HG03025 (cell line): ENCODE results near the gene TXNDC2.

Experiments used
- ATAC-seq: cut with Tn5 transposase; IDR thresholded peaks from one replicate; pipeline ENCODE4 v1.9.1; 2021; ENCODE audit warnings: mild to moderate bottlenecking, moderate library complexity; ENCODE audit not compliant: unreplicated experiment, low FRiP score

Gene TXNDC2

DNA sequence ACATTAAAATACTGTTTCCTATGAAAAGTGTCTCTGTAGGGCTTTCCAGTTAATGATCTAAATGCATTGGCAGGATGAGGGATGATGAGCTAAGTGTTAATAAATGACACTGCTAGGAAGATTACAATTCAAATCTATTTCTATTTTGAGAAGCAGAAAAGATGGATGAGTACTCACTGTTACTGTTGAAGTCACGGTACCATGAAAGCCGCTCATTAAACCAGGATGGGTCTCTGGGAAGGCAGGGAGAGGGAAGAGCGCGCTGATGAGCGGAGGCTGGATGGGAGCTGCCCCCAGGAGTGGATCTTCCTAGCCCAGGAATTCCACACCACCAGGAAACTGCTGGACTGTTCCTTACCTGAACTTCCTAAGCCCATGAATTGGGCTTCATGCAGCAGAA is 27.1 kb upstream of the TXNDC2 start:
- ATAC-seq, result no peak

DNA sequence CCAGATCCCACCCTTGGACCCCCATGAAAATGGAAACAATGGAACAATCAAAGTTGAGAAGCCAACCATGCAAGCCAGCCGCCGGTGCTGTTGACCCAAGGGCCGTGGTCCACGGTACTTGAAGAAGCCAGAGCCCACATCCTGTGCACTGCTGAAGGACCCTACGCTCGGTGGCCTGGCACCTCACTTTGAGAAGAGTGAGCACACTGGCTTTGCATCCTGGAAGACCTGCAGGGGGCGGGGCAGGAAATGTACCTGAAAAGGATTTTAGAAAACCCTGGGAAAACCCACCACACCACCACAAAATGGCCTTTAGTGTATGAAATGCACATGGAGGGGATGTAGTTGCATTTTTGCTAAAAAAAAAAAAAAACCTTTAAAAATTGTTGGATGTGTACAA is 26.5 kb upstream of the TXNDC2 start:
- ATAC-seq, result no peak

DNA sequence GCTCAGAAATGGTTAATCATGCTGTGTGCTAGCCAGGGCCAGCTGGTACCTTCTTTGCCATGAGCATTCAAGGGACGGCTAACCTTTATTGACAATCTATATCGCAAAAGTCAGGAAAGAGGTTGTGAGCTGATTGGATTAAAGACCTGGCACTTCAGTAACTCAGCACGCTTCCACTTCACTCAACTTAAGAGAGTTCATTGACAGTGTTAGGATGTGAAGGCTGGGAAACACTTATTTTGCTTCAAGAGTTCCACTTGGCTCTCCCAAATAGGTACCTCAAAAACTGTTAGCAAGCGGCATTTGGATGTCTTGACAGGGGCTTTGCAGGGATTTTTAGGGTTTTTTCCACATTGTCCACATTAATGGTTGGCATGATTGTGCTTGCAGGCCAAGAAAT is 25.1 kb upstream of the TXNDC2 start:
- ATAC-seq, result no peak

DNA sequence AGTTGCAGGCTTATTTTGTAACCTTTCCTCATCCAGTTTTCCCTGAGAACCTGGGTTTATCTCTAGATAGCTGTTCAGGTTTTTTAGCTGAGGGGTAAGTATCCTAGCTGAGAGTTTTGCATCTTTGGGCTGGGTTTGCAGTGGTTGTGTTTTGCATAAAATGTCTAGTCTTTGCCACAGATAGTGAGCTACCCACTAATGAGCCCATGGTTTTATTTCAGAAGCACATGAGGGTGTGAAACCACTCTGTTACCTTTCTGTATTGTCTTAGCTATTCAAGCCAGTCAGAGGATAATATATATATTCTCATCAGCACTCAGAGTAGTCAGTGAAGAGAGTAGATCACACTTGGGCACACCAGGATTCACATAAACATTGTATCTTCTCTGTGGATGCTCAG is 24.6 kb upstream of the TXNDC2 start:
- ATAC-seq, result peak; percentile 41

DNA sequence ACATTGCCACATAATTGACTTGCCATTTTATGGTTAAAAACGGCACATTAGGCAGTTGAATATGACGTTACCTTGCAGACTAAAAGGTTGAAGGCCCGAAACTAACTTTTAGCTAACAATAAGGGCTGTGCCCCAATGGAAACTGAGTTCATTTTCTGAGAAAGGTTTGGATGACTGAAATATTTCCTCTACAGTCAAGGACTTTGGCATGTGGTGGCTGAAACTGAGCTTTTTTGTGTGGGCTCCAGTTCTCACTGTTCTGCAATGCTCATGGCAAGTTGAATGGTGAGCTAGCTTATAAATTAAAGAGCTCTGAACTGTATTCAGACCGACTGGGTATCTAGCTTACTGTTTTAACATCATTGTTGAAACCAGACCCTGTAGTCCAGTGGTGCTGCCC is 23.8 kb upstream of the TXNDC2 start:
- peak; percentile 71 for ATAC-seq

DNA sequence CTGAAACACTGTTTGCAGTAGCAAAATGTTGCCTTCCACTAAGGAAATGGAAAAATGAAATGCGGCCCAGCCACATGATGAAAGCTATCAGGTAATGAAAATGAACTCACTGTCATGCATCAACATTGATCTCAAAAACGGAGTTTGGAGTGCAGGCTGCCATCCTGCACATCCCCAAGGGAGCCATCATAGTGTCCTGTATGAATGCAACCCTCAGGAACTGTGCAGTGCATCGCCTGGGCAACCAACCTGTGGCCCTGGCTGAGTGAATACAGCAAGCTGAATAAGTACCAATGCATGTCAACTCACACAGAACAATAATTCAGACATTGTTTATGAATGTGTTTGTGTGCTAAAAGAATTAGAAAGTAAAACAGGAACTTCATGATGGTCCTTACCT is 23.1 kb upstream of the TXNDC2 start:
- ATAC-seq, result no peak

DNA sequence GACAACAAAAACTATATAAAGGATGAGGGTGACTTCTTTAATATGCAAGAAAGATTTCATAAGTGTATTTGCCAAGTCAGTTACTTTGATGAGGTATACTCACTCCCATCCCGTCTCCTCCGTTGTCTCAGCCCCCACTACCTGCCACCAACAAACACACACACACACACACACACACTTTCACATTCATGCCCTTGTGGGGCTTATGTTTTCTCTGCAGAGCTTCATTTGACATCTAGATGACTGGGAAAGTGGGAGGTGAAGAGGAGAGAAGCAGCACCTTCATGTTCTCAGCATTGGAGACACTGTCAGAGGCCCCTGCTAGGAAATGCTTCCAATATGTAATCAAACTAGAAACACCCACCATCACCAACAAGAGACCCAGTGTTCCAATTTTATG is 22.5 kb upstream of the TXNDC2 start:
- no peak for ATAC-seq

DNA sequence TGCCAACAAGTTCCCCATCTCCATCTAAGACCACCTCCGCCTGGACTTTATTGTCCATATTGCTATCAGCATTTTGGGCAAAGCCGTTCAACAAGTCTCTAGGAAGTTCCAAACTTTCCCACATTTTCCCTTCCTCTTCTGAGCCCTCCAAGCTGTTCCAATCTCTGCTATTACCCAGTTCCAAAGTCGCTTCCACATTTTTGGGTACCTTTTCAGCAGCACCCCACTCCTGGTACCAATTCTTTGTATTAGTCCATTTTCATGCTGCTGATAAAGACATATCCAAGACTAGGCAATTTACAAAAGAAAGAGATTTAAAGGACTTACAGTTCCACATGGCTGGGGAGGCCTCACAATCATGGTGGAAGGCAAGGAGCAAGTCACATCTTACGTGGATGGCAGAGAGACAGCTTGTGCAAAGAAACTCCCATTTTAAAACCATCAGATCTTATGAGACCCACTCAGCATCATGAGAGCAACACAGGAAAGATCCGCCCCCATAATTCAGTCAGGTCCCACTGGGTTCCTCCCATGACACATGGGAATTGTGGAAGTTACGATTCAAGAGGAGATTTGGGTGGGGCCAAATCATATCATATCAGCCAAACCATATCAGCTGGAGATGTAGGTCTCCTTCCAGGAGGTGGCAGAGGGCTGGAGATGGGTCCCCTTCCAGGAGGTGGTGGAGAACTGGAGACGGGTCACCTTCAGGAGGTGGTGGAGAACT is 19.8 kb upstream of the TXNDC2 start:
- ATAC-seq, result no peak

DNA sequence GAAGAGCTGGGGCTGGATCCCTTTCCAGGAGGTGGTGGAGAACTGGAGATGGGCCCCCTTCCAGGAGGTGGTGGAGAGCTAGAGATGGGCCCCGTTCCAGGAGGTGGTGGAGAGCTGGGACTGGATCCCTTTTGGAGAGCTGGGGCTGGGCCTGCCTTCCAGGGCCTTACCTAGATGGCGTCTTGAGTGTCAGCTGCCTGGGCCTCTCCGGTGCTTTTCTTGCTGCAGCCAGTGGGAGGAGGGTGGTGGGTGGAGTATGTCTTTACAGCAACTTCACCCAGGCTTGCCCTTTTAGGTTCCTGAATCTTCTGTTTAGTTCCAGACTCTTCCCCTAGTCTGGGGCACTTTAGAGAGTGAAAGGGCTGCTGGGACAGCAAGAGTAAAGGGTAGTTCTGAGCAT is 19.1 kb upstream of the TXNDC2 start:
- ATAC-seq, result no peak

DNA sequence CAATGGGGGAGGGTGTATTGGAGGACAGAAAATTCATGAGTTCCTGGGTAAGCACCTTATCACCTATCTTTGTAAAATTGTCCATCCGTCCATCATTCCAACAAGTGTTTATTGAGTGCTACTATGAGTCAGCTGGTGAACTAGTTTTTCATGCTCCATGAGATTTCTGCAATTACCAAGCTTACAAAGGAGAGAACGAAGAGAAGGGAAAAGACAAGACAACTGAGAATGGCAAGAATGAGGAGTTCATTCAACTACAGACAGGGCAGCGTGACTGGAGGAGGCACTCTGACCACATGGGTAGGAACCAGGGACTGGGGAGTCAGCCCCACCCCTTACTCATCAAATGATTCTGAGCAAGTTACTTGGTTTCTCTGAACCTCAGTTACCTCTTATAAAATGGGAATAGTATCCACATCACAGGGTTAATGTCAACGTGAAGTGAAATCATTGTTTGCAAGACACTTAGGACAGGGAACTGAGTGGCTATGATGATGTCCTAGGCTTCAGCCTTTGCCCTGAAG is 18.6 kb upstream of the TXNDC2 start:
- ATAC-seq, result no peak

DNA sequence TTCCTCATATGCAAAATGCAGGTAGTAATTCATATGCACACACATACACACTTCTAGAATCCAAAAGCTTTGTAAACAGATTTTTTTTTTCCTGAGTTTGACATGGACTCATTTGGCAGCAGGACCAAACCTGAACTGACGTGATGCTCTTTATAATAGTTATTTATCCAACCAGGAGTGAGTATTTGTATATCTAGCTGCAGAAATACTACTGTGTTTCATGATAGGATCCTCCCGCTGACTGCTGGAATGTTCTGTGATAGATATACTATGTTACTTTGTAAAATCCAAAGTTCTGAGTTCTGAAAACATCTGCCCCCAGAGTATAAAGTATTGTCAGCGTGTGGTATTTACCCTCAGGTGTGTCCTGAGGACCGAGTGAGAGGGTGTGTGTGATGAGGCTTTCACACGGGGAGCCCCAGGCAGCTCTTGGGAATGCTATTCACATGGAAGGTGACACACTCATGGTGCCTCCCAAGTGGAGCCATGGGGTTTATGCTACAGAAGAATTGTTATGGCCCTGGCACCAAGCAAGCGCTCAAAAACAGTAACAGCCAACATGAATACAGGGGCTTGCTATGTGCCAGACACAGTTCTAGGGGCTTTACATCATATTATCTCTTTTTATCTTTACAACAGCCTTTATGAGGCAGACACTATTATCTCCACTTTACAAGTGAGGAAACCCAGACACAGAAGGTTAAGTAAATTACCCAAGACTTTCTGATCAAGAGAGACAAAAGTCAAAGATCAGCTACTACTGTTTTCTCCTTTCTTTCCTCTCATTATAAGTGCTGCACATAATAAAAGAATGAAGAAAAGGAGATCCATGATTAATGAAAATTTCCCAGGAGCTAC is 16.7 kb upstream of the TXNDC2 start:
- ATAC-seq, result no peak

DNA sequence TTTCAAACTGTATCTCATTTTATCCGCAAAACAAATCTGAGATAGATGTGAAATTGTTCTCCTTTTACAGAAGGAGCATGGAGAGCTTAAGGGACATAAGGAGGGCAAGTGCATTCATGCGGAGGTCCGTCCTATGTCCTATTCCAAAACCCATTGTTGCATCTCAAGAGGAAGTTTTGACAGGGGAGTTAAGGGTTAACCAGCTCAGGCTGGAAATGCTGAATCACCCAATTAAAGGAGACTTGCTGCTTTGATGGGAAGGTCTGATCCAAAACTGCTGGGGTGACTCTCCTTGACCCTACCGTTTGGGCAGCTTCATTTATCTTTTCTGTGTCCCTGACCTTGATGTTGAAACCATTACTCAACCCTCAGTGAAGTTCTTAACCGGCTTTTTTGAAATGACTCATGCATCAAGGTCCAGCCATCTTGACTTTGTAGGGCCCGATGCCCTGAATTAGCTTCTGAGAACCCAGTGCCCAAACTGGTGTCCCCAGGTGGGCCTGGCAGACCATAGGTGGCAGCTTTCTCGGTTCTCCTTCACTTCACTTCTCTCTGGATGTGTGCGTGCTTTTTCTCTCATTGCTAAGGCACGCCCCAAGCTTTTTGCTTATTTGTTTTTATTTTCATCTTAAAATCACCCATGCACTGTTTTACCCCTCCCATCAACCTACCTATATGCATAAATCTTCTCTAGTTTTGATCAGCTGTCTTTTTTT is 15.9 kb upstream of the TXNDC2 start:
- peak; percentile 76 for ATAC-seq

DNA sequence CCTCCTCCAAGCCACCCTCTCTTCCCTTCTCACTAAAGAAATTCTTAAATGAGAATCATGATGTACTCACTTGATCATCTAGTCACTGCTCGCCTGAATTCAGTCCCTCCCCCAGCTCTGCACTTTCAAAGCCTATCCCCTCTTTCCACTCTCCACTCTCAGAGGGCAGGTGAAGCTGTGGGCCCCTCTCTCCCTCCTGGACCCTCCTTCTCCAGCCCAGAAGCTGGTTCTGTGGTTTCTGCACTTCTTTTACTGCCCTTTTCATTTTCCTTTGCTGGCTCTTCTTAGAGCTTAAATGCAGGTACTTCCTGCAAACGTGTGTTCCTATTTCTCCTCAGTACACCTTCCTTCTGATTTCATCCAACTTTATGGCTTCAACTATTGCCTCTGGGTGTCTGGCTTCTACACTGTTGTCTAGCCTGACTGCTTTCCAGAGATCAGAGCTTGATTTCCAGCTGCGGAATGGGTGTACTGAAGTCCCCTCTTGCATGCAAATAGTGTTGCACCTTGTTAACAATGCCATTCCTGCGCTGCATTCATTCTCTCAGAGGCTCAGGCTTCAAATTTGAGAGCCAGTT is 15.3 kb upstream of the TXNDC2 start:
- ATAC-seq, result no peak

DNA sequence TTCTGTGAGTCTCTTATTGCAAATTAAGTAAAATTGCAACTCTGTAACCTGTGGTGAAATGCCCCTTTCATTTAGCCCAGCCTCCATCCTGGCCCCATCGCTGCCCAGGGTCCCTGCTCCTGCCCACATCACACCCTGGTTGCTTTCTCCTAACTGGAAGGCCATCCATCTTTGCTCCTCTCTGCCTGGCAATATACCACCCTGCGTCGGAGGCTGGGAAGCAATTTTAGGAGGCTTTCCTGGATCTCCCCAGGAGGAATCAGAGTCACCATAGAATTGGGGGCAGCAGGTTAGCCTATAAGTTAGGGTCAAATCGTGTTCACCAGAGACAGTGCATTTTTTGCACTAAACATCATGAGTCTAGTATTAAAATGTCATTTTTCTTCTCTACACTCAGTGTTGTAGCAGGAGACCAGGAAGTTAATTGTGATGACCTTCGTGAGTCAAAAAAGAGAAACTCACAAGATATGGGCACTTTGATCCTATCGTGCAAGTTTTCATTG is 14.5 kb upstream of the TXNDC2 start:
- no peak for ATAC-seq

DNA sequence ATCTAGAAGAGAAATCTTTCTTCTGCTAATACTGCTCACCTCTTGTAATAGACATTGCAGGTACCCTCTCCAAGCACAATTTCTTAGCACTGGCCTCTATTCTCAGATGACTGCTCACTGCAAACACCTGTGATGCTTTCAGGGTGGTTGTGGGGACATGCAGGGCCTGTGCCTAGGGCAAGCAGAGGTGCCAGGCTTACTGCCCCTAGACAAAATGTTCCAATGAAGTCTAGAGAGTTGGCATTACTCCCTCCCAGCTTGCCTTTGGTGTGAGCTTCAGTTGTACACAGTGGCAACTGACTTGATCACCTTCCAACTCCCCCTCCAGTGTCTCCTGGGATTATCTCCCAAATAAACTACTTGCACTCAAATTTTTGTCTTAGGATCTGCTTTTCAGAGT is 12.9 kb upstream of the TXNDC2 start:
- ATAC-seq, result no peak

DNA sequence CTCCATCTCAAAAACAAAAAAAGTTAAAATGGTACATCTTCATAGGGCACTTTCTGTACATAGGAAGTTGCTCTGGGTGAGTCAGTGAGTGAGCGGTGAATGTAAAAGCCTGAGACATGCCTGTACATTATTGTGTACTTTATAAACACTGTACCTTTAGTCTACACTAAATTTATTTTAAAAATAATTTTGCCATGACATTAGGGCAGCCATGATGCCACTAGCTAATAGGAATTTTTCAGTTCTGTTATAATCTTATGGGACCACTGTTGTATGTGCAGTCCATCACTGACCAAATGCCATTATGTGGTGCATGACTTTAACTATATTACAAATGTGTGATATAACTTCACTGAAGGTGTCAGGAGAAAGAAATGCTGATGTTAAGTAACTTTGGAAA is 11.0 kb upstream of the TXNDC2 start:
- no peak for ATAC-seq

DNA sequence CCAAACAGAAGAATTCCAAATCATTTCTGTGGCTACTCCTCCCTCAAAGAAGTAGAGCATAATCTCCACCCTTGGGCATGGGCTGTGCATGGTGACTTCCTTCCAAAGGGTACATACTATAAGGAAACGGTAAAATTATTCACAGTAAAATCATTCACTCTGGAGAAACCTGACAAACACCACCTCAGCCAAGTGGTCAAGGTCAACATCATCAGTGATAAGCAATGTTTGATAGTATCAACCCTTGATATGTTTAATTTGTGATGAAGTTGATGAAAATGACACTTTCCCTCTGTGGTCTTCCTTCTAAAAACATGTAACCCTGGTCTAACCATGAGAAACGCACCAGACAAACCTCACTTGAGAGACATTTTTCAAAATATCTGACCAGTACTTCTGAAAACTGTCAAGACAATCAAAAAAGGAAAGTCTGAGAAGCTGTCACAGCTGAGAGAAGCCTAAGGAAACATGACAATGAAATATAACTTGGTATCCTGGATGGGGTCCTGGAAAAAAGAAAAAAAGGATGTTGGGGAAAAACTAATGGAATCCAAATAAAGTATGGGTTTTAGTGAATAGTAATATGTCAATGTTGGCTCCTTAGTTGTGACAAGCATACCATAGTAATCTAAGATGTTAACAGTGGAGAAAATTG is 9.4 kb upstream of the TXNDC2 start:
- ATAC-seq, result no peak

DNA sequence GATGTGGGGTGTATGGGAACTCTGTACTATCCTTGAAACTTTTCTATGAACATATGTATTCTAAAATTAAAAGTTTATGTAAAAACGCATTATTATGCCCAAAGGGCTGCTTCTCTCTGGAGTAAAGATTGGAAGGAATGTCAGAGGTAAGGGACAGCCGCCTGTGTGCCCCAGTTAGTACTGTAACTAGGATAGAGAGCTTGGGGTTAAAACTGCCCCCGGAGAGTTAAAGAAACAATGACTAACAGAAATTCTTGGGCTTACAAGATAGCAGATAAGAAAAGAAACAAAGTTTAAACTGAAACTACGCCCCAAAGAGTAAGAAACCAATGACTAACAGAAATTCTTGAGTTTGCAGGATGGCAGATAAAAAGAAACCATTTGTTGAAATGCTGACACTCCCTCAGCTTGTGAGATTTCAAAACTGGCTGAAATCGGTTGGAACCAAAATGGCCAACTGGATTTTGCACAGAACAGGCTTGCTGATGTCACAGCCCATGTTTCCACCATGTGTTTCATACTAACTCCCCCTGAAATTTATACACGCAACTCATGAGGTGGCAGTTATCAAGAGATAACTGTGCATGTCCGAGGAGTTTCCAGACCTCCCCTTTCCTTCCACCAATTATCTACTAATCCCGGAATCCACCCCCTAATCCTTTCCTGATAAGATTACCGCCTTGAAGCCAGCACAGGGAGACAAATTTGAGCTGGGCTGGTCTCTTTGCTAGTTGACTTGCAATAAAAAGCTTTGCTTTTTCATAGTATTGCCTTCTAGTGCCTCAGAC is 8.7 kb upstream of the TXNDC2 start:
- no peak for ATAC-seq

DNA sequence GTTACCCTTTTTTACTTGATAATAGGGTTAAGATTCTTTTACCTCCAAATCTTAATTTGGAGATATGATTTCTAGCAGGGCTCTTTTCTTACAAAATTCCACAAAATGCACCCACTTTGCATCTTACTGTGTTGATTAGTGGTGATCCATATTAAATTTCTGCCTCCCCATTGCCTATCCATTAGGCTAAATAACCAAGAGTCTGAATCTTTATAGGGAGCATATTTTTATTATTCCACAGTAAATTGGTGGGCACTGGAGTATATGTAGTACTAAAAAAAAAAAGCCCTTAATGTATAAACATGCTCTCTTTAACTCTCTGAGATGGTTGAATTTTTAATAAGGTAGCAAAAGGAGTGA is 8.1 kb upstream of the TXNDC2 start:
- no peak for ATAC-seq
